GM21576 (cell line): ENCODE data around the gene VIL1.

Experiments
- ATAC-seq: cut with Tn5 transposase; IDR thresholded peaks from one replicate; pipeline ENCODE4 v1.9.1; 2021; ENCODE audit warnings: mild to moderate bottlenecking, moderate library complexity; ENCODE audit not compliant: unreplicated experiment

Gene VIL1

GRCh38 chr2:218435003-218435982, 16.4 kb downstream of the VIL1 start:
- ATAC-seq, result no peak

- ATAC-seq, result no peak
Measured at GRCh38 chr2:218436992-218437391, 18.1 kb downstream of the VIL1 start.

- ATAC-seq, result no peak
Measured at GRCh38 chr2:218437969-218438368, 19.0 kb downstream of the VIL1 start.

GRCh38 chr2:218438596-218438995, 19.7 kb downstream of the VIL1 start:
- ATAC-seq, result no peak

- ATAC-seq, result no peak
Measured at GRCh38 chr2:218444692-218445357, 25.9 kb downstream of the VIL1 start.

GRCh38 chr2:218445602-218446001, 26.7 kb downstream of the VIL1 start:
- no peak for ATAC-seq

- no peak for ATAC-seq
Measured at GRCh38 chr2:218446547-218446946, 27.6 kb downstream of the VIL1 start.

- ATAC-seq, result no peak
Measured at GRCh38 chr2:218447072-218447471, 28.1 kb downstream of the VIL1 start.

GRCh38 chr2:218448934-218449333, 30.0 kb downstream of the VIL1 start:
- no peak for ATAC-seq

GRCh38 chr2:218452079-218452478, 33.2 kb downstream of the VIL1 start:
- no peak for ATAC-seq

GRCh38 chr2:218456849-218457248, 37.9 kb downstream of the VIL1 start:
- no peak for ATAC-seq

- ATAC-seq, result no peak
Measured at GRCh38 chr2:218458598-218458997, 39.7 kb downstream of the VIL1 start.

- no peak for ATAC-seq
Measured at GRCh38 chr2:218465987-218466633, 47.2 kb downstream of the VIL1 start.

- no peak for ATAC-seq
Measured at GRCh38 chr2:218470448-218470847, 51.5 kb downstream of the VIL1 start.

GRCh38 chr2:218471036-218471435, 52.1 kb downstream of the VIL1 start:
- ATAC-seq, result no peak

GRCh38 chr2:218471982-218472381, 53.1 kb downstream of the VIL1 start:
- no peak for ATAC-seq

GRCh38 chr2:218472988-218473387, 54.1 kb downstream of the VIL1 start:
- ATAC-seq, result no peak

- no peak for ATAC-seq
Measured at GRCh38 chr2:218474527-218474926, 55.6 kb downstream of the VIL1 start.

GRCh38 chr2:218476676-218477075, 57.8 kb downstream of the VIL1 start:
- ATAC-seq, result no peak

GRCh38 chr2:218477247-218477646, 58.3 kb downstream of the VIL1 start:
- no peak for ATAC-seq

GRCh38 chr2:218478544-218478943, 59.6 kb downstream of the VIL1 start:
- no peak for ATAC-seq

GRCh38 chr2:218479595-218479994, 60.7 kb downstream of the VIL1 start:
- ATAC-seq, result no peak
